HG03135 (cell line): ENCODE measurements around the gene SCN3A.

Experiments used
- ATAC-seq: cut with Tn5 transposase; IDR thresholded peaks from one replicate; pipeline ENCODE4 v1.9.1; 2021; ENCODE audit warnings: mild to moderate bottlenecking, moderate library complexity; ENCODE audit not compliant: unreplicated experiment

The SCN3A gene

GRCh38 chr2:165113414-165113813, 90.4 kb downstream of the SCN3A start:
- no peak for ATAC-seq

GRCh38 chr2:165112789-165113188, 91.1 kb downstream of the SCN3A start:
- ATAC-seq = no peak

GRCh38 chr2:165112133-165112573, 91.7 kb downstream of the SCN3A start:
- no peak for ATAC-seq

DNA sequence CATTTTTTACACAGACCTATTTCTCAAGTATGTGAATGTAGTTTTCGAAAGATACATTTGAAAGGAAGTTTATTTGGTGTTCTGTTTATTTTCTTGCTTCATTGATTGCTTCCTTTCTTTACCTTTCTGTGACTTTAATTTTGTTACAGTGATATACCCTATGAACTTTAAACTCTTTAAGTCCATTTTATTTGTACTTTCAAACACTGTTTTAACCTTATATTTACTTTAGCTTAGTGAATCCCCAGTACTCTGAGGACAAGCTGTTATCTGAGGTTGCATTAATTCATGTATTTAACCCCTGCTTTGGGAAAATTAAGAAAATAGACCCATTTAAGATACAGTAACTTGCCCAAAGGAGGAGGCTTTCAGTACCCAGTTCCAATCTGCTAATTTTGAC, 93.5 kb downstream of the SCN3A start:
- ATAC-seq = no peak

- ATAC-seq = no peak
Measured at GRCh38 chr2:165109915-165110314, 93.9 kb downstream of the SCN3A start.

GRCh38 chr2:165105926-165106325, 97.9 kb downstream of the SCN3A start:
- ATAC-seq = no peak

DNA sequence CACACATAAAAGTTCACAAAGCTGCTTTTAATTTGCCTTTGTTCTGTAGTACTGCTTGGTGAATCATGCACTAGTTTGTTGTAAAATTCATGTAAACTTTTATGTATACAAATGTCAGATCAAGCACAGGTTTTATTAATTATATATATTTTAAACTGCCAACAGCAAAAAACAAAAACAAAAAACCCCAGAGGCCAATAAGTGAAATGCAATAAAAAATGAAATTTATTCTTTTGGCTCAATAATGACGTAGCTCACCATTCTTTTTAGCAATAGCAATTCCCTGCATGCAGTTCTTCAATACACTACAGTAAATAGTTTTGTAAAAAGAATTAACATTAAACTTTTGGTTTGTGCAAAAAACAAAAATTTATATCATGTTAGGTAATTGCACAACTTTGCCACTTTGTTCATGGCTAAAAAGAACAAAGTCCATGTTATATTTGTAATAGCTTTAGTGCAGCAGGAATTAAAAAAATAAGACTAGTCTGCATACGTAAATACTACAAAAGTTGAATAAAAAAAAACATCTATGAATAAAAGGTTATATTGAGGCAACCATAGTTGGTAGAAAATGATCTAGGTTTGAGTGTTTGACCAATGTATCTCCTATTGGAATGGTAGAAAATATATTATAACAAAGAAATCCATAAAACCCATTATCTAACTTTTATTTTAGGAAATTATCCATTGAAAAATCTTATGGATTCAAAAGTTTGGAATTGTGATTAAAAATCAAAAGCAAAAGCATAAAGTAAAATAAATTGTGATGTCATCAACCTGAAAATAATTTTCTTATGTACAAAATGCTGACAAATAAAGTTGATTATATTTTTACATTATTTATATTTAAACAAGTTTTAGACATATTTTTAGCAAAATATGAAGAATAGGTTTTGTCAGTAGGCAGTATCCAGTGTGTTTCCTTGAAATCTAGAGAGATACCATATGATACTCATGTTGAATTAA, 115.6 kb downstream of the SCN3A start:
- ATAC-seq = no peak

DNA sequence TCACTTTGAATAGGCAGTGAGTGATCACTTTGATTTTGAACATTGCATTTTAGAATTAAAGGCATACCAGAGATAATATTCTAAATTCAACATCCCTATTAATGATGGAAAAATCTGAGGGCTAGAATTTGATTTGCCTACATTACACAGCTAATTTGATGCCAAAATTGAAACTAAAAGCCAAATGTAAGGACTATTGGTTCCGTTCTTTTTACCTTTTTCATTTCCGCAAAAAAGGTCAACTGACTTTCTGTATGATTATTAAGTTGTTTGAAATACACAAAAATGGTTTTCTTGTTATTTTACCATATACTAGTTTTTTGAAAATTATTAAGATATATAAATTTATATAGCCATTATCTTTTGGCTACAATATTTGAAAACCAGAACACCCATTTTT, 117.5 kb downstream of the SCN3A start:
- no peak for ATAC-seq

DNA sequence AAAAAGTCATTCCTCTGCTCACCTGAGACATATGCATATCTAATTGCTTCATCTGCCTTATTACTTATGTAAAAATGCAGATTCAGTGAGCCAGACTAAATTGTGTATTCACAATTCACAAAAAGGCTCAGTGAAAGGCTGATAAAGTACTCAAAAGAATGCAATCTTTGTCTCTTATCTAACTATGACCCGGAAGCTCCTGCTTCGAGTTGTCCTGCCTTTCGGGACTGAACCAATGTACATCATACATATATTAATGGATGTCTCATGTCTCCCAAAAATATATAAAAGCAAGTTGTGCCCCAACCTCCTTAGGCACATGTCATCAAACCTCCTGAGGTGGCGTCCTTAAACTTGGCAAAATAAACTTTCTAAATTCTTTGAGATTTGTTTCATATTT, 120.5 kb downstream of the SCN3A start:
- ATAC-seq = no peak

DNA sequence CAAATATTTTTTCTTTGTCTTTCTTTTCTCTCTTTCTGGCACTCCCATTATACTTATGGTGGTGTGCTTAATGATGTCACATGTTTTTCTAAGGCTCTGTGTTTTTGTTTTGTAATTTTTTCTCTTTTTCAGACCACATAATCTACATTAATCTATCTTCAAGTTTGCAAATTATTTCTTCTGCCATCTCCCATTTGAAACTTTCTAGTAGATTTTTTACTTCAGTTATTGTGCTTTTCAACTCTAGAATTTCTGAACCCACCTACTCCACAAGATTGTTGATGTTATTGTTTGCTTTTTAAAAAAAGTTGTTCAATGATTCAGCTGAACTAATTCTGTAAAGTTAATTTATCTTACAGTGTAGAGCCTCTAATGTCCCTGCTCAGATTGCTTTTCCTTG, 121.4 kb downstream of the SCN3A start:
- no peak for ATAC-seq

- ATAC-seq = no peak
Measured at GRCh38 chr2:165081276-165081675, 122.6 kb downstream of the SCN3A start.

- ATAC-seq = no peak
Measured at GRCh38 chr2:165079432-165079831, 124.4 kb downstream of the SCN3A start.

DNA sequence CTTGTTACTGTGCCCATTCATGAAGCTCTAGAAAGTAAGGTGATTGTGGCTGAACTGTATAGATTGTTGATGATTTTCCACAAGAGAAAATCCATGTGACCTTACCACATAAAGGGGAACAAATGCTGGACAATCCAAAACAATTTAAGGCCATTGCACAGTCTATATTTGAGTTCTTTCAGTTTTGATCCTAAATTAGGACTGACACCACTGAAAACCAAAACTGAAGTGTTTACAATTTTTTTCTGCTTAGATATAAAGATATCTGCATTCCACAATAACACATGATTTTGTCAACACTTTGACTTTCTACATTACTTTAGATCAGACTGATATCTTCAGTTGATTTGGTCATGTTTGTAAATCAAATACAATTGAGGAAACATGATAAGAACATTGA, 124.9 kb downstream of the SCN3A start:
- ATAC-seq = no peak

- no peak for ATAC-seq
Measured at GRCh38 chr2:165074884-165075283, 129.0 kb downstream of the SCN3A start.

GRCh38 chr2:165074323-165074722, 129.5 kb downstream of the SCN3A start:
- ATAC-seq = no peak

DNA sequence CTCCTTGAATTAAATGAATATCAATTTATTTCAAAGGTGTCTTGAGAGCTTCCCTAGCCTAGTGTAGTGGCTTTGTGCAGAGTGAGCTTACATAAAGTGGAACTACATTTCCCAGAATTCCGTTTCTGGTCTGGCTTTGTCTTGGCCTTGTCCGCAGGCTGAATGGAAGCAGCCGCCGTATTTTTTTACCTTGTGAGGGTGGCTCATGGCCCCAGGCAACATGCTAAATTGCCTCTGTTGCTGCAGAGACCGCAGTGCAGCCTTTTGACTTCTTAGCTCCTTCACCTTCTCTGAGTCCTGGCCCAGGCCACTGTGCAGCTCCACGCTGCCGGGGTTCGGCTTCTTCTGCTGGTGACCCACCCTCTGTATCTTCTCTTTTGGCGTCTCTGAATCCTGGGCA, 133.8 kb downstream of the SCN3A start:
- ATAC-seq = no peak

- ATAC-seq = no peak
Measured at GRCh38 chr2:165069151-165069550, 134.7 kb downstream of the SCN3A start.

DNA sequence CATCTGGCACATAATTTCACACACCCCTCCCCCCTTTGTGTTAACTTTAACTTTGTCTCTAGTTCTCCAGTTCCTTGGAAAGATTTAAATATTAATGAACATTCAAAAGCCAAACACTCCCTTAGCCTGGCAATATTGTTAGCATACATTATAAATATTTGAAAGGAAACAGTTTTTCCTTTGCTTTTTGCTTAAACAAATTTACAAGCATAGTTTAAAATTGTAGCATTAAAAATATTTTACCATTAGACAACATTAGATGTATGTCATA, 135.4 kb downstream of the SCN3A start:
- no peak for ATAC-seq

DNA sequence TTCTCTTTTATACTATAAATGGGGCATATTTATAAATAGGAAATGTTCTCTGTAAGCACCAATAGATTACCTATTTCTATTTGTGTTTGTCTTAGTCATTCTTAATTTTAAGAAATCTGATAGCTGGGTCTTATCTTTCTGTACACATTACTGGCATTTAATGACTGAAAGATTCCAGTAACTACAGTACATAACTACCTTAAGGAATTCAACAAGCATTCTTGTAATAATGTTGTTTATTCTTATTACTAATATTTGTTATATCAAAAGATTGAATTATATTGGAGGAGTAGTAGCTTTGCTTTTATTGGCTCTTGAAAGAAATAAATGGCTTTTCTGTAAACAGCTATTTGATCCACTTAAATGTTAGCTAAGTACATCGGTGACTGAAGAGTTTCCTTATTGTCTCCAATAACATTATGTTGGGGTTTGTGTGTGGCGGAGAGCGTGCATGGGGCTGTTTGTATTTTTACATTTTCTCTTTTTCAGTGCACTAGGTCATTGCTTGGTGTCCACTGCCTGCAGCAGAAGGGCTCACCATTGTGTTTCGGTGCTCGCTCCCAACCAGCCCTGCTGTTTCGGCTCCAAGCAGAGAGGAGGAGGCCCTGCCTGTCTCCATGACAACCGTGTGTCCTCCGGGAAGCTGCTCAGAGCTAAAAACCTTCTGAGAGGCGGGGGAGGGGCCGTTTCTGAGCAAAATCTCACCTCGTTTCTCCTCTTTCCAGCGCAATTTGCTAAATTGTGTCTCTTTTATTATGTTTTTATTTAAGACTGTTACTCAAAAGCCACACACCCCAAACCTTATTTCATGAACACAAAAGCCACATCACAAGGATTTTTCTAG, 136.0 kb downstream of the SCN3A start:
- ATAC-seq = no peak

DNA sequence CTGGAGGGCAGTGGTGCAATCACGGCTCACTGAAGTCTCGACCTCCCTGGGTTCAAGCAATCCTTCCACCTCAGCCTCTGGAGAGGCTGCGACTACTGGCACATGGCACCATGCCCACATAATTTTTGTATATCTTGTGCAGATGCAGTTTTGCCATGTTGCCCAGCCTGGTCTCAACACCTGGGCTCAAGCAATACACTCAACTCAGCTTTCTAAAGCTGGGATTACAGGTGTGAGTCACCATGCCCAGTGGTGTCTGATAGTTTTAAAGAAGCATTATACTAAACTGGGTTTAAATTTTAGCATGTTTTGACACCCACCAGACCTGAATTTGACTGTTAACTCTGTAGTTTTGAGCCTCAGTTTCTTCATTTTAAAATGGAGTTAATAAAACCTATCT, 139.1 kb downstream of the SCN3A start:
- ATAC-seq = no peak

DNA sequence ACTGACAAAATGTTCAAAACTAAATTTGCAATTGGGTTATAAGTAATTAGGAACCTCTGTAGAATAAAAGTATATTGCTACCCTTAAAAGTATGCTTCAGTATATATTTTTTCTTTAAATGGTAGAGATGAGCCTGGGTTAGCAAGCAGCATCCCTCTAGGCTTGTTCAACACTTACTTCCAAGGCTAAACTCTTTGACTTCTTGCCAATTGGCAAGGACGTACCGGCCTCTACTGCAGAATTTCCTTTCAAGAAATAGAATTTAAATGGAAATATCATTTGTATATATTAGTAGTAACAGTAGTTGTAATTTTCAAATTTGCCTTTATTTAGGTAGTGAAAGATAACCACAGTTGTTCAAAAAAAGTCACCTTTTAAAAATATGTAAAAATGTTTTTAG, 143.4 kb downstream of the SCN3A start:
- ATAC-seq = no peak
